Mucosa of descending colon (tissue), 3 donors: ENCODE measurements around the gene GAD2. TPM values are rescaled to one million over a fixed set of nuclear protein-coding genes. Genes with fewer than 3 reads are reported as not detected.
A peak's percentile ranks its signal among the peaks of the same experiment; 100 is the strongest.

Experiments
- ATAC-seq: fragments of 200-7000 bp; cut with Tn5 transposase; one replicate; pipeline ENCODE4 v1.9.1; 2020; ENCODE audit warnings: mild to moderate bottlenecking, moderate library complexity
- DNase-seq, 3 donors: peaks; one replicate each; pipeline ENCODE4 v3.0.0-alpha.2; 2020
- H3K36me3 ChIP-seq: fragments of 200-600 bp; one replicate; pipeline ENCODE4 v1.8.0; 2021; ENCODE audit warnings: low read depth, mild to moderate bottlenecking
- H3K4me1 ChIP-seq: fragments of 200-600 bp; one replicate; pipeline ENCODE4 v1.8.0; 2021; ENCODE audit warnings: low read depth, mild to moderate bottlenecking
- H3K4me3 ChIP-seq: fragments of 200-600 bp; one replicate; pipeline ENCODE4 v1.8.0; 2021; ENCODE audit warnings: mild to moderate bottlenecking
- H3K9me3 ChIP-seq: fragments of 200-600 bp; one replicate; pipeline ENCODE4 v1.8.0; 2021; ENCODE audit warnings: mild to moderate bottlenecking
- CTCF ChIP-seq: fragments of 200-600 bp; IDR thresholded peaks from one replicate; pipeline ENCODE4 v1.8.0; 2022; ENCODE audit warnings: antibody characterized with exemption, mild to moderate bottlenecking
- intact Hi-C, 2 donors: fragments of 100-400 bp; cut with DNase I in 1 of 2; cut with micrococcal nuclease in 1 of 2; formaldehyde crosslinking; loops; one replicate each; pipeline versions ENCODE4 v1.11.0 to v1.11.1; 2022; cut with DNase I, micrococcal nuclease
- total RNA-seq, 3 donors: library from RNA; stranded (reverse); fragmentation: NEBNext Ultra II Directional in 2 of 3; extraction: Animal tissue kit (Norgen Biotek cat#: 25700) in 2 of 3; gene quantifications; one replicate each; pipeline versions ENCODE4 v1.2.1 to v1.2.4, GENCODE V29; 2021 to 2023
- donor health status: DM: no; HTN: no; CAD: no; lungs with moderate emphysema.
- donor health status: DM: no; HTN: no; CAD: no.
- donor health status: DM: no; HTN: yes; CAD: no.

Gene GAD2
- total RNA-seq, 3 donors from 2014 or later: not detected

GRCh38 chr10:26331371-26331770, 114.8 kb downstream of the GAD2 start:
- Histone ChIP-seq H3K9me3 (no peaks in the 10 kb centered on the region), H3K36me3 (no peaks in the 10 kb centered on the region), H3K4me3 (no peak overlapping the region), H3K4me1 (no peaks in the 10 kb centered on the region)
- TF ChIP-seq CTCF: no peak
- DNase-seq (no peak), ATAC-seq (no peak)
- intact Hi-C loops: no loop called here

GRCh38 chr10:26334232-26334931, 117.8 kb downstream of the GAD2 start:
- DNase-seq (no peak), ATAC-seq (no peak)
- Histone ChIP-seq H3K9me3 (no peaks in the 10 kb centered on the region), H3K4me3 (no peak overlapping the region), H3K4me1 (no peaks in the 10 kb centered on the region), H3K36me3 (no peaks in the 10 kb centered on the region)
- intact Hi-C loops: no loop called here
- TF ChIP-seq CTCF: no peak

GRCh38 chr10:26334932-26335573, 118.5 kb downstream of the GAD2 start:
- peak; percentile 71 for ATAC-seq
- no peaks in the 10 kb centered on the region for H3K9me3 ChIP-seq
- no peak overlapping the region for H3K4me3 ChIP-seq
- H3K4me1 ChIP-seq: no peaks in the 10 kb centered on the region
- peak in 2 of 3 donors; percentile 35 to 50 for DNase-seq
- intact Hi-C loops: loop anchor here in 1 of 2 donors (5.0 kb wide), 1 partner anchor 222 kb away; no protein-coding TSS in a partner anchor
- no peaks in the 10 kb centered on the region for H3K36me3 ChIP-seq
- TF ChIP-seq CTCF: no peak

GRCh38 chr10:26335574-26336093, 119.1 kb downstream of the GAD2 start:
- DNase-seq (no peak), ATAC-seq (no peak)
- TF ChIP-seq CTCF: no peak
- Histone ChIP-seq H3K36me3 (no peaks in the 10 kb centered on the region), H3K4me1 (no peaks in the 10 kb centered on the region), H3K4me3 (no peak overlapping the region), H3K9me3 (no peaks in the 10 kb centered on the region)
- intact Hi-C loops: loop anchor here in 1 of 2 donors (5.0 kb wide), 1 partner anchor 222 kb away; no protein-coding TSS in a partner anchor

- intact Hi-C loops: loop anchor here in 1 of 2 donors (5.0 kb wide), 1 partner anchor 220 kb away; no protein-coding TSS in a partner anchor
Observed at GRCh38 chr10:26336979-26337378, 120.4 kb downstream of the GAD2 start.

More at GRCh38 chr10:26336979-26337378, 120.4 kb downstream of the GAD2 start:
- H3K4me3 ChIP-seq: no peak overlapping the region
- no peaks in the 10 kb centered on the region for H3K36me3 ChIP-seq
- no peaks in the 10 kb centered on the region for H3K4me1 ChIP-seq
- no peaks in the 10 kb centered on the region for H3K9me3 ChIP-seq
- TF ChIP-seq CTCF: no peak
- ATAC-seq (no peak), DNase-seq (no peak)
